GM12878 (cell line): Measurements from ENCODE around the gene MAFF. TPM values are rescaled to one million over a fixed set of nuclear protein-coding genes. Genes with fewer than 3 reads are reported as not detected.

ENCODE experiments used
- ATAC-seq: fragments of 200-7000 bp; cut with Tn5 transposase; 3 replicates; pipeline ENCODE4 v1.9.1; 2020; ENCODE audit warnings: mild to moderate bottlenecking, moderate library complexity
- BruUV-seq: library from RNA; stranded (reverse); fragments of 400-500 nt; replicated peaks from 2 replicates; lab custom pipeline; 2021; lab: Mats Ljungman, UMichigan
- CTCF ChIA-PET: fragments of 300-600 bp; sonication (Branson Sonifier 250); formaldehyde crosslinking; extraction: SDS; loops from one replicate; lab custom pipeline; 2021; ENCODE audit warnings: inconsistent platforms; lab: Yijun Ruan, JAX
- POLR2A ChIA-PET: fragments of 350-600 bp; formaldehyde crosslinking; extraction: SDS; loops from one replicate; lab custom pipeline; 2021; ENCODE audit warnings: inconsistent platforms; lab: Charles Lee
- RAD21 ChIA-PET: fragments of 300-600 bp; sonication (Branson Sonifier 250); formaldehyde crosslinking; loops from one replicate; lab custom pipeline; 2023; ENCODE audit warnings: antibody characterized with exemption; ENCODE audit not compliant: unreplicated experiment; lab: Charles Lee
- SMC1A ChIA-PET: fragments of 300-600 bp; sonication (Branson Sonifier 250); formaldehyde crosslinking; loops from one replicate; lab custom pipeline; 2023; ENCODE audit not compliant: unreplicated experiment, uncharacterized antibody; lab: Charles Lee
- DNase-seq: peaks from one replicate; pipeline ENCODE4 v3.0.0-alpha.2; 2011; ENCODE audit warnings: low read depth, low spot score
- FAIRE-seq: peaks from 3 replicates; lab custom pipeline; 2011; peaks lifted over from hg19 to GRCh38; lab: Jason Lieb, UNC
- H2AFZ ChIP-seq: 2 replicates; pipeline ENCODE4 v1.6.0; 2011; ENCODE audit warnings: low read depth, low read length, control low read depth; ENCODE audit not compliant: control insufficient read depth
- H3K27ac ChIP-seq: 2 replicates; pipeline ENCODE4 v1.5.1; 2011; ENCODE audit warnings: control low read depth; ENCODE audit not compliant: control insufficient read depth, insufficient read depth
- H3K27me3 ChIP-seq, 2 experiments: replicated peaks in 1 of 2; 2 replicates each; pipeline versions ENCODE4 v1.6.0 to v1.6.1; 2011; ENCODE audit warnings: low read length in 1 of 2; ENCODE audit not compliant: control insufficient read depth in 2 of 2, insufficient read depth in 2 of 2
- H3K36me3 ChIP-seq, 2 experiments: 2 replicates each; pipeline ENCODE4 v1.5.1; 2011; ENCODE audit warnings: low read length in 1 of 2; ENCODE audit not compliant: control insufficient read depth in 2 of 2, insufficient read depth in 2 of 2
- H3K4me1 ChIP-seq: 2 replicates; pipeline ENCODE4 v1.6.1; 2011; ENCODE audit warnings: mild to moderate bottlenecking, low read length, moderate library complexity, mixed read lengths; ENCODE audit not compliant: control insufficient read depth, insufficient read depth
- H3K4me2 ChIP-seq: 2 replicates; pipeline ENCODE4 v1.6.0; 2011; ENCODE audit warnings: control low read depth; ENCODE audit not compliant: control insufficient read depth, insufficient read depth
- H3K4me3 ChIP-seq: fragments of 200-600 bp; sonication (generic); 2 replicates; pipeline ENCODE4 v1.5.1; 2016
- H3K79me2 ChIP-seq: 2 replicates; pipeline ENCODE4 v1.6.0; 2011; ENCODE audit warnings: low read length; ENCODE audit not compliant: control insufficient read depth, insufficient read depth
- H3K9ac ChIP-seq: 2 replicates; pipeline ENCODE4 v1.8.0; 2011; ENCODE audit warnings: low read length, control low read depth, mixed read lengths; ENCODE audit not compliant: control insufficient read depth, insufficient read depth
- H3K9me3 ChIP-seq: replicated peaks from 3 replicates; pipeline ENCODE4 v1.5.1; 2011; ENCODE audit warnings: mild to moderate bottlenecking, low read length; ENCODE audit not compliant: control insufficient read depth, insufficient read depth
- H4K20me1 ChIP-seq: 2 replicates; pipeline ENCODE4 v1.6.0; 2011; ENCODE audit not compliant: control insufficient read depth, insufficient read depth
- ATF2 ChIP-seq: IDR thresholded peaks from 2 replicates; pipeline ENCODE4 v1.6.1; 2012; ENCODE audit warnings: low read length, inconsistent platforms
- ATF7 ChIP-seq: fragments of 450-650 bp; IDR thresholded peaks from 2 replicates; pipeline ENCODE4 v1.6.1; 2016; ENCODE audit warnings: low read depth, mild to moderate bottlenecking
- CREM ChIP-seq: IDR thresholded peaks from 2 replicates; pipeline ENCODE4 v1.6.1; 2014; ENCODE audit warnings: antibody characterized with exemption, low read depth
- MEF2A ChIP-seq: IDR thresholded peaks from 2 replicates; pipeline ENCODE4 v1.6.1; 2011; ENCODE audit warnings: low read depth, mild to moderate bottlenecking, low read length, moderate library complexity; ENCODE audit not compliant: insufficient read depth
- MEF2B ChIP-seq: fragments of 450-650 bp; IDR thresholded peaks from 2 replicates; pipeline ENCODE4 v1.6.1; 2018; ENCODE audit warnings: mild to moderate bottlenecking, moderate library complexity; ENCODE audit not compliant: partially characterized antibody, poor library complexity, severe bottlenecking
- MTA2 ChIP-seq: fragments of 450-650 bp; IDR thresholded peaks from 2 replicates; pipeline ENCODE4 v1.6.1; 2016; ENCODE audit warnings: low read depth, mild to moderate bottlenecking, moderate library complexity
- PAX5 ChIP-seq: IDR thresholded peaks from 2 replicates; pipeline ENCODE4 v1.6.1; 2011; ENCODE audit warnings: low read depth, low read length, borderline replicate concordance
- YBX1 ChIP-seq: fragments of 450-650 bp; IDR thresholded peaks from 2 replicates; pipeline ENCODE4 v1.6.1; 2016; ENCODE audit warnings: antibody characterized with exemption
- WGBS: methylation state at CpG from one replicate; pipeline ENCODE4 v1.1.6; 2016; ENCODE audit warnings: low lambda C conversion rate; ENCODE audit not compliant: insufficient replicate concordance, insufficient coverage; ENCODE audit errors: missing lambda C conversion rate; 5-methylcytosine and 5-hydroxymethylcytosine counted together
- in situ Hi-C: fragments of 300-500 bp; cut with MboI; formaldehyde crosslinking; loops from 9 replicates; pipeline ENCODE4 v1.14.3; 2018; ENCODE audit warnings: mixed read lengths
- intact Hi-C: fragments of 100-400 bp; cut with micrococcal nuclease; formaldehyde crosslinking; loops from one replicate; pipeline ENCODE4 v1.14.2; 2022; ENCODE audit not compliant: unreplicated experiment
- polyA plus RNA-seq, 11 experiments: library from polyadenylated mRNA; depleted of rRNA in 4 of 11; unstranded in 6 of 11; stranded (reverse) in 5 of 11; fragments of >200 nt; fragmentation: Nextera tagmentation in 4 of 11; fragmentation: Illumina TruSeq in 1 of 11; extraction: Ambion mirVana in 4 of 11; extraction: Trizol in 1 of 11; gene quantifications; 1 replicate in 1 of 11; 2 replicates in 10 of 11; pipeline versions ENCODE4 v1.2.1 to v1.2.3, GENCODE V29; 2011 to 2016; ENCODE audit warnings: inconsistent platforms in 2 of 11, missing spikeins in 2 of 11, low read depth in 1 of 11
- total RNA-seq, 4 experiments: library from RNA; depleted of rRNA in 3 of 4; stranded (reverse); fragments of >200 nt in 3 of 4; fragmentation: Illumina TruSeq in 1 of 4; extraction: Trizol in 1 of 4; gene quantifications; 2 replicates each; pipeline versions ENCODE4 v1.2.1 to v1.2.3, GENCODE V29; 2013 to 2021

Gene MAFF
- total and polyA plus RNA-seq, 10 of the 15 experiments (the other 5 are each of a cell fraction or from before 2014, with no cell fraction given), result 0.22 to 2.3 (median 0.81) TPM; not detected in 1

DNA sequence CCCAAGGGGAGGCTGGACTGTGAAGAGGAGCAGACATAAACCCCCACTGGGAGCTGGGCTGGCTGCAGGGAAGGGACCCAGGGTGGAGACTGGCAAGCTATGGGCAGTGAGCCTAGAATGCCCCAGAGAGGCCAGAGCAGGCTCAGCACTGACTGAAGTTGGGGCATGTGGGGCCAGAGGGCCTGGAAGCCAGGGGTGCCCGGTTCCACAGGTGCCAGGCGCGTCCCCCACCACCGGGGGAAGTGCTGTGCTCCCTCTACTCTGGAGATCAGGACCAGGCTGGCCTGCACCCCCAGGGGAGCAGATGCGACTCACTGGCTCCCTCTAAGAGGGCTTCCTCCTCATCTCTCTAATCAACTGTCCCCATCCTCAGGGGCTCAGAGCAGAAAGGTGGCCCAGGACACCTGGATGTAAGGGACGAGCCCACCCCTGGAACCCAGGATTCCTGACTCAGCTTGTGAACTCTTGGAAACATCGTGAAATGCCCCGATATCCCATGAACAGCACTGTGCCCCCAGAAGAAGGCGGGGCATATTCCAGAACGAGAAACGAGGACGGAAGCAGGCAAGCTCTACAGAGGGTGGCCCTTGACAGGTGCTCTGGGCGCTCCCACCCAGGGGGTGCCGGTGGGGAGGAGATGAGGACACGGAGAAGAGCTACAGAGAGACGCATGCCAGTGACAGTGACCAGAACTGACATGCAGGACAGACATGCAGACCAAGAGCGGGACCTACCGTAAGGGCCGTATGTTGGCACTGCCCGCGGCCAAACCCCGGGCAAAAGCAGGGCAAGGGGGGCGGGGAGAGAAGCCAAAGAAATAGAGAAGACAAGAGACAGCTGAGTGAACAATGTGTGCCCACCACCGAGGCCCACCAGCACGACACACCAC is 20.4 kb downstream of the MAFF start (continued):
- no peak for TF ChIP-seq MTA2
- TF ChIP-seq MEF2B, result no peak
- no peak for TF ChIP-seq MEF2A
- no peak for TF ChIP-seq CREM
- TF ChIP-seq YBX1, result no peak
- TF ChIP-seq ATF7, result no peak
- TF ChIP-seq ATF2, result no peak
- TF ChIP-seq, all 136 proteins: peak for 0

DNA sequence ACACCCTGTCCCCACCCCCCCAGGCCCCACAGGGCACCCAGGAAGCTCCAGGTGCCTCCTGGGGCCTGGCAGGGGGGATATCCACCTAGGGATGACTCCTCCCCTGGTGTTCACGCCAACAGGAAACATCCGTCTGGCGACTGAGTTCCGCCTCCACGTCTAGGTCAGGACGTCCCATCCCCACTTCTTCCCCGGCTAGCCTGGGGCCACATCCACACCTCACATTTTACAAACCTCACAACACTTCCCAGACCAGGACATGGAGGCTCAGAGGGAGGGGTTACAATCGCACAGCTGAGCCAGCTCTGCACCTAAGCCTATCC is 21.0 kb downstream of the MAFF start:
- no peaks in the 10 kb centered on the region for H3K9me3 ChIP-seq
- no peak overlapping the region for H3K9ac ChIP-seq
- no peak for FAIRE-seq
- ATAC-seq, result no peak
- no peak overlapping the region for H3K4me2 ChIP-seq
- CTCF ChIA-PET, result no interaction called here
- H3K27me3 ChIP-seq, result no peaks in the 10 kb centered on the region
- H3K4me1 ChIP-seq, result peaks cover 13% of the 10 kb centered on the region
- RAD21 ChIA-PET, result no interaction called here
- no peaks in the 10 kb centered on the region; a peak in 1 of 4 replicates for H3K36me3 ChIP-seq
- H4K20me1 ChIP-seq, result no peaks in the 10 kb centered on the region
- no peak overlapping the region for H3K4me3 ChIP-seq
- intact Hi-C loops, result no loop called here
- in situ Hi-C loops, result no loop called here
- no peaks in the 10 kb centered on the region for H3K79me2 ChIP-seq
- no peak overlapping the region for H3K27ac ChIP-seq
- no peak for TF ChIP-seq PAX5
- no peak for DNase-seq
- SMC1A ChIA-PET, result no interaction called here
- 59% methylated on average over 8 of the region's 8 CpGs for WGBS
- no peak overlapping the region for H2AFZ ChIP-seq
- BruUV-seq, result no TSS peak
- POLR2A ChIA-PET, result no interaction called here
